H9 (cell line): ENCODE data around the gene SCUBE1. TPM values are rescaled to one million over a fixed set of nuclear protein-coding genes. Genes with fewer than 3 reads are reported as not detected.
A peak's percentile ranks its signal among the peaks of the same experiment; 100 is the strongest.

Experiments used
- DNase-seq: peaks from one replicate; pipeline ENCODE4 v3.0.0-alpha.2; 2017
- H2AFZ ChIP-seq: one replicate; pipeline ENCODE4 v1.6.1; 2013; ENCODE audit warnings: mild to moderate bottlenecking, low read length, control low read depth, moderate library complexity
- H2AK5ac ChIP-seq: 2 replicates; pipeline ENCODE4 v1.6.1; 2013; ENCODE audit warnings: low read length, control low read depth, mixed read lengths; ENCODE audit not compliant: insufficient read length
- H2BK120ac ChIP-seq: one replicate; pipeline ENCODE4 v1.6.1; 2013; ENCODE audit warnings: low read depth, mild to moderate bottlenecking, low read length, control low read depth, inconsistent platforms; ENCODE audit not compliant: poor library complexity, severe bottlenecking
- H2BK12ac ChIP-seq: 2 replicates; pipeline ENCODE4 v1.6.1; 2013; ENCODE audit warnings: low read length, control low read depth, mixed read lengths, low read depth; ENCODE audit not compliant: insufficient read length
- H2BK15ac ChIP-seq: 2 replicates; pipeline ENCODE4 v1.6.1; 2013; ENCODE audit warnings: low read depth, low read length, control low read depth
- H2BK20ac ChIP-seq: one replicate; pipeline ENCODE4 v1.6.1; 2013; ENCODE audit warnings: low read depth, mild to moderate bottlenecking, low read length, control low read depth, inconsistent platforms; ENCODE audit not compliant: poor library complexity, severe bottlenecking
- H2BK5ac ChIP-seq: 2 replicates; pipeline ENCODE4 v1.6.1; 2013; ENCODE audit warnings: low read length, control low read depth, mixed read lengths; ENCODE audit not compliant: insufficient read length
- H3K14ac ChIP-seq: 2 replicates; pipeline ENCODE4 v1.6.1; 2013; ENCODE audit warnings: low read length, control low read depth; ENCODE audit not compliant: insufficient read depth
- H3K18ac ChIP-seq: 2 replicates; pipeline ENCODE4 v1.6.1; 2013; ENCODE audit warnings: low read depth, mild to moderate bottlenecking, mixed read lengths, low read length, control low read depth; ENCODE audit not compliant: insufficient read length
- H3K23ac ChIP-seq: 2 replicates; pipeline ENCODE4 v1.6.1; 2013; ENCODE audit warnings: low read length, control low read depth, mixed read lengths, low read depth; ENCODE audit not compliant: insufficient read length
- H3K23me2 ChIP-seq: 2 replicates; pipeline ENCODE4 v1.6.1; 2013; ENCODE audit warnings: low read depth, mild to moderate bottlenecking, mixed read lengths, low read length, control low read depth; ENCODE audit not compliant: insufficient read length, poor library complexity, severe bottlenecking
- H3K27ac ChIP-seq: 2 replicates; pipeline ENCODE4 v1.5.1; 2013; ENCODE audit warnings: low read length, control low read depth, mixed read lengths, low read depth; ENCODE audit not compliant: insufficient read length
- H3K27me3 ChIP-seq: 2 replicates; pipeline ENCODE4 v1.6.1; 2013; ENCODE audit warnings: low read length, control low read depth, inconsistent platforms; ENCODE audit not compliant: insufficient read depth
- H3K4ac ChIP-seq: 2 replicates; pipeline ENCODE4 v1.6.1; 2013; ENCODE audit warnings: low read depth, mild to moderate bottlenecking, control low read depth, inconsistent platforms, low read length, moderate library complexity
- H3K4me1 ChIP-seq: 2 replicates; pipeline ENCODE4 v1.6.1; 2013; ENCODE audit warnings: low read length, control low read depth, inconsistent platforms; ENCODE audit not compliant: insufficient read depth
- H3K4me2 ChIP-seq: 2 replicates; pipeline ENCODE4 v1.6.1; 2013; ENCODE audit warnings: low read length, control low read depth, mixed read lengths; ENCODE audit not compliant: insufficient read length, insufficient read depth
- H3K56ac ChIP-seq: 2 replicates; pipeline ENCODE4 v1.6.1; 2013; ENCODE audit warnings: low read depth, mild to moderate bottlenecking, mixed read lengths, low read length, control low read depth; ENCODE audit not compliant: insufficient read length
- H3K79me1 ChIP-seq: 2 replicates; pipeline ENCODE4 v1.6.1; 2013; ENCODE audit warnings: low read depth, mild to moderate bottlenecking, moderate library complexity, low read length, control low read depth, inconsistent platforms; ENCODE audit not compliant: insufficient read depth, poor library complexity, severe bottlenecking
- H3K79me2 ChIP-seq: 2 replicates; pipeline ENCODE4 v1.6.1; 2013; ENCODE audit warnings: low read length, control low read depth, inconsistent platforms; ENCODE audit not compliant: insufficient read depth
- H3K9ac ChIP-seq: 2 replicates; pipeline ENCODE4 v1.6.1; 2013; ENCODE audit warnings: low read length, control low read depth, mixed read lengths; ENCODE audit not compliant: insufficient read length; ENCODE audit errors: extremely low read depth
- H3K9me3 ChIP-seq: one replicate; pipeline ENCODE4 v1.6.1; 2013; ENCODE audit warnings: low read depth, low read length, inconsistent platforms; ENCODE audit not compliant: control insufficient read depth
- H3T11ph ChIP-seq: one replicate; pipeline ENCODE4 v1.6.1; 2013; ENCODE audit warnings: mild to moderate bottlenecking, low read length, control low read depth, inconsistent platforms
- H4K20me1 ChIP-seq: one replicate; pipeline ENCODE4 v1.6.1; 2013; ENCODE audit not compliant: control insufficient read depth, insufficient read length, insufficient read depth
- H4K5ac ChIP-seq: 2 replicates; pipeline ENCODE4 v1.6.1; 2013; ENCODE audit warnings: low read depth, mild to moderate bottlenecking, mixed read lengths, low read length, control low read depth; ENCODE audit not compliant: insufficient read length
- H4K8ac ChIP-seq: replicated peaks from 2 replicates; pipeline ENCODE4 v1.6.1; 2013; ENCODE audit warnings: low read length, control low read depth, mixed read lengths, low read depth; ENCODE audit not compliant: insufficient read length
- H4K91ac ChIP-seq: 2 replicates; pipeline ENCODE4 v1.6.1; 2013; ENCODE audit warnings: low read depth, mild to moderate bottlenecking, moderate library complexity, mixed read lengths, low read length, control low read depth; ENCODE audit not compliant: insufficient read length
- H3K27ac Mint-ChIP-seq, 3 experiments: 2 replicates in 2 of 3; 3 replicates in 1 of 3; pipeline ENCODE4 v1.8.0; 2020 to 2021; ENCODE audit warnings: mixed read lengths in 3 of 3, mild to moderate bottlenecking in 1 of 3, moderate library complexity in 1 of 3
- H3K27me3 Mint-ChIP-seq: 2 replicates; pipeline ENCODE4 v1.8.0; 2021; ENCODE audit warnings: low read depth, mild to moderate bottlenecking, moderate library complexity, mixed read lengths
- H3K36me3 Mint-ChIP-seq, 3 experiments: 2 replicates in 2 of 3; 3 replicates in 1 of 3; pipeline ENCODE4 v1.8.0; 2020 to 2021; ENCODE audit warnings: low read depth in 3 of 3, mixed read lengths in 3 of 3; ENCODE audit not compliant: insufficient read depth in 1 of 3
- H3K4me1 Mint-ChIP-seq, 2 experiments: 2 replicates each; pipeline ENCODE4 v1.8.0; 2020; ENCODE audit warnings: mixed read lengths in 2 of 2
- H3K4me3 Mint-ChIP-seq, 2 experiments: 2 replicates in 1 of 2; 3 replicates in 1 of 2; pipeline ENCODE4 v1.8.0; 2020 to 2021; ENCODE audit warnings: mild to moderate bottlenecking in 2 of 2, mixed read lengths in 2 of 2, moderate library complexity in 1 of 2
- H3K9me3 Mint-ChIP-seq, 2 experiments: 2 replicates in 1 of 2; 3 replicates in 1 of 2; pipeline ENCODE4 v1.8.0; 2020; ENCODE audit warnings: mild to moderate bottlenecking in 2 of 2, mixed read lengths in 2 of 2, moderate library complexity in 1 of 2
- CTCF ChIP-seq: fragments of 200-600 bp; sonication (generic); conservative IDR thresholded peaks from 3 replicates; pipeline ENCODE4 v1.8.0; 2021; ENCODE audit warnings: antibody characterized with exemption, mild to moderate bottlenecking
- WGBS: extraction: QIAGEN DNeasy Blood & Tissue Kit; methylation state at CpG from one replicate; pipeline ENCODE4 v1.1.7; 2013; ENCODE audit warnings: missing lambda C conversion rate, low lambda C conversion rate, mixed read lengths; ENCODE audit not compliant: insufficient read length; ENCODE audit errors: extremely low coverage; 5-methylcytosine and 5-hydroxymethylcytosine counted together
- total RNA-seq: library from RNA; stranded (reverse); gene quantifications from 2 replicates; pipeline ENCODE4 v1.2.1, GENCODE V29; 2021

SCUBE1 gene
- total RNA-seq, 1 experiment from 2014 or later = 1.2 TPM

GRCh38 chr22:43226377-43227238 is 116.6 kb downstream of the SCUBE1 start:
- no CpG with 5 or more reads among the region's 19 CpGs for WGBS
- Histone ChIP-seq H4K8ac (no peak overlapping the region), H3K4me1 (no peaks in the 10 kb centered on the region; the same call in 1 of the 2 replicates), H3K23ac (no peak overlapping the region), H3K9me3 (no peaks in the 10 kb centered on the region), H3K79me2 (no peaks in the 10 kb centered on the region), H2BK5ac (no peak overlapping the region), H2BK120ac (no peak overlapping the region), H3K18ac (no peak overlapping the region), H2AFZ (no peak overlapping the region), H3K23me2 (no peaks in the 10 kb centered on the region), H3K4ac (no peak overlapping the region), H3K79me1 (no peaks in the 10 kb centered on the region), H3K9ac (no peak overlapping the region), H3K27me3 (no peaks in the 10 kb centered on the region; the same call in 1 of the 2 replicates), H2BK15ac (no peak overlapping the region), H3K4me2 (no peak overlapping the region), H4K91ac (no peak overlapping the region), H3K14ac (no peak overlapping the region), H3K56ac (no peak overlapping the region), H2AK5ac (no peak overlapping the region), H4K20me1 (no peaks in the 10 kb centered on the region), H3T11ph (no peak overlapping the region), H2BK12ac (no peak overlapping the region), H2BK20ac (no peak overlapping the region), H3K27ac (no peak overlapping the region), H4K5ac (no peak overlapping the region)
- peak; percentile 86 for DNase-seq
- Mint-ChIP-seq H3K36me3 (no peaks in the 10 kb centered on the region), H3K27me3 (peaks cover 32% of the 10 kb centered on the region), H3K4me3 (peak overlapping the region in 1 of 2 experiments; percentile 4; a peak in 2 of 5 replicates), H3K9me3 (no peaks in the 10 kb centered on the region; a peak in 1 of 5 replicates), H3K4me1 (peaks cover 27 to 30% of the 10 kb centered on the region in 2 experiments), H3K27ac (no peak overlapping the region; a peak in 1 of 7 replicates)
- peak; percentile 41; the same call in 2 of the 3 replicates for TF ChIP-seq CTCF
